GM23248 (cell line): Measurements from ENCODE around the gene USF2. TPM values are rescaled to one million over a fixed set of nuclear protein-coding genes. Genes with fewer than 3 reads are reported as not detected.

Experiments used
- DNase-seq: peaks from one replicate; pipeline ENCODE4 v3.0.0-alpha.2; 2015
- H2AFZ ChIP-seq: fragments of 200-600 bp; sonication (generic); 2 replicates; pipeline ENCODE4 v1.6.1; 2016; ENCODE audit warnings: antibody characterized with exemption
- H3F3A ChIP-seq: fragments of 200-600 bp; sonication (generic); 2 replicates; pipeline ENCODE4 v1.6.1; 2016; ENCODE audit warnings: mild to moderate bottlenecking, antibody characterized with exemption, mixed run types; ENCODE audit not compliant: insufficient read depth
- H3K27ac ChIP-seq: fragments of 200-600 bp; sonication (generic); 2 replicates; pipeline ENCODE4 v1.5.1; 2016; ENCODE audit warnings: mild to moderate bottlenecking
- H3K27me3 ChIP-seq: fragments of 200-600 bp; sonication (generic); replicated peaks from 2 replicates; pipeline ENCODE4 v1.6.1; 2016; ENCODE audit warnings: mild to moderate bottlenecking; ENCODE audit not compliant: insufficient read depth
- H3K36me3 ChIP-seq: fragments of 200-600 bp; sonication (generic); 2 replicates; pipeline ENCODE4 v1.6.1; 2016; ENCODE audit warnings: low read depth, mild to moderate bottlenecking
- H3K4me1 ChIP-seq: fragments of 200-600 bp; sonication (generic); 2 replicates; pipeline ENCODE4 v1.6.1; 2016; ENCODE audit warnings: mild to moderate bottlenecking; ENCODE audit not compliant: insufficient read depth
- H3K4me2 ChIP-seq: fragments of 200-600 bp; sonication (generic); one replicate; pipeline ENCODE4 v1.6.1; 2016; ENCODE audit warnings: mild to moderate bottlenecking; ENCODE audit not compliant: unreplicated experiment
- H3K4me3 ChIP-seq: fragments of 200-600 bp; sonication (generic); 2 replicates; pipeline ENCODE4 v1.5.1; 2016; ENCODE audit warnings: mild to moderate bottlenecking
- H3K79me2 ChIP-seq: fragments of 200-600 bp; sonication (generic); 2 replicates; pipeline ENCODE4 v1.6.1; 2016; ENCODE audit warnings: mild to moderate bottlenecking; ENCODE audit not compliant: insufficient read depth
- H3K9ac ChIP-seq: fragments of 200-600 bp; sonication (generic); 2 replicates; pipeline ENCODE4 v1.6.1; 2016; ENCODE audit warnings: mild to moderate bottlenecking
- H3K9me2 ChIP-seq: fragments of 200-600 bp; sonication (generic); 2 replicates; pipeline ENCODE4 v1.6.1; 2016; ENCODE audit warnings: mixed run types, mild to moderate bottlenecking, moderate library complexity; ENCODE audit not compliant: insufficient read depth
- H3K9me3 ChIP-seq: fragments of 200-600 bp; sonication (generic); one replicate; pipeline ENCODE4 v1.6.1; 2017; ENCODE audit warnings: low read depth
- H4K20me1 ChIP-seq: fragments of 200-600 bp; sonication (generic); 2 replicates; pipeline ENCODE4 v1.6.0; 2016; ENCODE audit not compliant: insufficient read depth
- EZH2 ChIP-seq: fragments of 200-600 bp; sonication (generic); IDR thresholded peaks from 2 replicates; pipeline ENCODE4 v1.6.1; 2018; ENCODE audit warnings: antibody characterized with exemption, mild to moderate bottlenecking; ENCODE audit not compliant: insufficient read depth, poor library complexity, severe bottlenecking
- EZH2phosphoT487 ChIP-seq: fragments of 200-600 bp; sonication (generic); IDR thresholded peaks from 2 replicates; pipeline ENCODE4 v1.6.1; 2018; ENCODE audit warnings: antibody characterized with exemption, moderate library complexity, mild to moderate bottlenecking, low read depth; ENCODE audit not compliant: insufficient read depth
- WGBS, 2 experiments: methylation state at CpG; one replicate each; pipeline ENCODE4 v1.1.6; 2015 to 2017; ENCODE audit warnings: low lambda C conversion rate in 2 of 2, low coverage in 1 of 2; ENCODE audit errors: missing lambda C conversion rate in 2 of 2; 5-methylcytosine and 5-hydroxymethylcytosine counted together
- in situ Hi-C: fragments of 300-500 bp; cut with MboI; formaldehyde crosslinking; loops from 2 replicates; pipeline ENCODE4 v1.15.0; 2020
- polyA plus RNA-seq: library from polyadenylated mRNA; unstranded; fragments of >200 nt; fragmentation: Nextera tagmentation; extraction: Ambion mirVana; gene quantifications from 2 replicates; pipeline ENCODE4 v1.2.1, GENCODE V29; 2016
- total RNA-seq: library from RNA; depleted of rRNA; stranded (reverse); fragments of >200 nt; shearing (Covaris generic); gene quantifications from 2 replicates; pipeline ENCODE4 v1.2.3, GENCODE V29; 2014

Gene USF2
- total and polyA plus RNA-seq, 2 experiments from 2014 or later = 10.4 to 64.6 TPM

DNA sequence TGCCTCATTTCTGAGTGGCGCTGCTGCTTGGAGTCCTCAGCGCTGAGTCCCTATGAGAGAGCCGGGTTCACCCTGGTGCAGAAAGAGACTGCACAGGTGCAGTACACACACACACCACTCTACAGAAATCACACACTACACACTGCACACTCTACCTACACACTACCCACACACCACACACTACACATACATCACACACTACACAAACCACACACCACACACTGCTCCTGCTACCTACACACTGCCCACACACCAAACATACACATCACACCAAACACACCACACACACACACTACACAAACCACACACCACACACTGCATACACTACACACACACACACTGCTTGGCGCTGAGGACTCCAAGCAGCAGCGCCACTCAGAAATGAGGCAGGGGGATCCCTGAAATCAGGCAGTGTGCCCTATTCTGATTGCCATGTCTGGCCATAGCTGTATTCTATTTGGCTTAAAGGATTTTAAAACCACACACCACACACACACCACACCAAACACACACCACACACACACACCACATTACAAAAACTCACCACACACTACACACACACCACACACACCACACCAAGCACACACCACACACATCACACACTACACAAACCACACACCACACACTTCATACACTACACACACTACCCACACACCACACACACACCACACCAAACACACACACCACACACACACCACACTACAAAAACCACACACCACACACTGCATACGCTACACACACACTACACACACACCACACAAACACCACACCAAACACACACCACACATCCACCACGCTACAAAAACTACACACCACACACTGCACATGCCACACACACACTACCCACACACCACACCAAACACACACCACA is 28.1 kb downstream of the USF2 start:
- TF ChIP-seq EZH2phosphoT487 (no peak), EZH2 (no peak)
- Histone ChIP-seq H3K27me3 (peaks cover 32% of the 10 kb centered on the region), H3F3A (no peaks in the 10 kb centered on the region), H3K9me2 (no peaks in the 10 kb centered on the region), H4K20me1 (no peaks in the 10 kb centered on the region), H3K9ac (no peak overlapping the region), H2AFZ (no peak overlapping the region), H3K36me3 (no peaks in the 10 kb centered on the region), H3K9me3 (no peaks in the 10 kb centered on the region), H3K4me3 (no peak overlapping the region), H3K27ac (no peak overlapping the region), H3K4me2 (no peak overlapping the region), H3K4me1 (peaks cover 8% of the 10 kb centered on the region; the same call in 1 of the 2 replicates), H3K79me2 (no peaks in the 10 kb centered on the region)
- in situ Hi-C loops = no loop called here
- no peak for DNase-seq
- WGBS, 2 experiments = 87 to 88% methylated on average over 7 of the region's 7 CpGs

GRCh38 chr19:35297515-35297848 is 28.7 kb downstream of the USF2 start:
- DNase-seq = no peak
- in situ Hi-C loops = no loop called here
- no peaks in the 10 kb centered on the region for H3F3A ChIP-seq
- H3K9me3 ChIP-seq = no peaks in the 10 kb centered on the region
- H3K36me3 ChIP-seq = no peaks in the 10 kb centered on the region
- H4K20me1 ChIP-seq = no peaks in the 10 kb centered on the region
- no peak overlapping the region for H3K9ac ChIP-seq
- no peak overlapping the region for H3K27ac ChIP-seq
- no peak overlapping the region for H3K4me2 ChIP-seq
- H3K9me2 ChIP-seq = no peaks in the 10 kb centered on the region
- peaks cover 26% of the 10 kb centered on the region for H3K27me3 ChIP-seq
- H3K79me2 ChIP-seq = no peaks in the 10 kb centered on the region
- TF ChIP-seq EZH2phosphoT487 = no peak
- no peak for TF ChIP-seq EZH2
- 63 to 64% methylated on average over 3 of the region's 3 CpGs for WGBS, 2 experiments
- no peak overlapping the region for H2AFZ ChIP-seq
- H3K4me1 ChIP-seq = peaks cover 8% of the 10 kb centered on the region; the same call in 1 of the 2 replicates
- H3K4me3 ChIP-seq = no peak overlapping the region

DNA sequence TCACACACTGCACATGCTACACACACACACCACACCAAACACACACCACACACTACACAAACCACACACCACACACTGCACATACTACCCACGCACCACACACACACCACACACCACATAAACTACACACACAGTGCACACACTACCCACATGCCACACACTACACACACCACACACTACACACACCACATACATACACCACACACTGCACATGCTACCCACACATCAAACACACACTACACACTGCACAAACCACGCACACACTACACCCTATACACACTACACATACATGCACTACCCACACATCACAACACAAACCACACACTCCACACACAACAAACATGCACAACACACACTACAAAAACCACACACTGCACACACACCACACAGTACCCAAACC is 29.2 kb downstream of the USF2 start:
- Histone ChIP-seq H3K4me1 (peaks cover 8% of the 10 kb centered on the region; the same call in 1 of the 2 replicates), H3K9me2 (no peaks in the 10 kb centered on the region), H3K27ac (no peak overlapping the region), H3K9me3 (no peaks in the 10 kb centered on the region), H3K4me3 (no peak overlapping the region), H4K20me1 (no peaks in the 10 kb centered on the region), H3K79me2 (no peaks in the 10 kb centered on the region), H3K9ac (no peak overlapping the region), H3F3A (no peaks in the 10 kb centered on the region), H3K36me3 (no peaks in the 10 kb centered on the region), H3K4me2 (no peak overlapping the region), H2AFZ (no peak overlapping the region), H3K27me3 (peaks cover 21% of the 10 kb centered on the region)
- DNase-seq = no peak
- in situ Hi-C loops = no loop called here
- 88 to 97% methylated on average over 2 of the region's 2 CpGs for WGBS, 2 experiments
- TF ChIP-seq EZH2phosphoT487 = no peak
- TF ChIP-seq EZH2 = no peak

DNA sequence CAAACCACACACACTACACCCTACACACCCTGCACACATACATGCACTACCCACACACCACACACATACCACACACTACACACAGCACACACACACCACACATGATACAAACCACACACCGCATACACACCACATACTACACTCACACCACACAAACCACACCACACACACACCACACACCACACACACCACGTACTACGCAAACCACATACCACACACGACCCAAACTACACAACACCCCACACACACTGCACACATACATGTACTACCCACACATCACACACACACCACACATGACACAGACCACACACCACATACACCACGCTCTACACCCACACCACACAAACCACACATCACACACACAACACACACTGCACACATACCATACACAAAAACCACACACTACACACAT is 29.8 kb downstream of the USF2 start:
- TF ChIP-seq EZH2phosphoT487 (no peak), EZH2 (no peak)
- Histone ChIP-seq H3K9me2 (no peaks in the 10 kb centered on the region), H3K4me3 (no peak overlapping the region), H3K4me1 (peaks cover 8% of the 10 kb centered on the region; the same call in 1 of the 2 replicates), H3K79me2 (no peaks in the 10 kb centered on the region), H3K9ac (no peak overlapping the region), H2AFZ (no peak overlapping the region), H3F3A (no peaks in the 10 kb centered on the region), H4K20me1 (no peaks in the 10 kb centered on the region), H3K4me2 (no peak overlapping the region), H3K27me3 (peaks cover 17% of the 10 kb centered on the region), H3K9me3 (no peaks in the 10 kb centered on the region), H3K27ac (no peak overlapping the region), H3K36me3 (no peaks in the 10 kb centered on the region)
- WGBS, 2 experiments = 86 to 89% methylated on average over 3 to 5 of the region's 5 CpGs
- in situ Hi-C loops = no loop called here
- DNase-seq = no peak
